ENCODE data around the gene INAFM2.

DNA sequence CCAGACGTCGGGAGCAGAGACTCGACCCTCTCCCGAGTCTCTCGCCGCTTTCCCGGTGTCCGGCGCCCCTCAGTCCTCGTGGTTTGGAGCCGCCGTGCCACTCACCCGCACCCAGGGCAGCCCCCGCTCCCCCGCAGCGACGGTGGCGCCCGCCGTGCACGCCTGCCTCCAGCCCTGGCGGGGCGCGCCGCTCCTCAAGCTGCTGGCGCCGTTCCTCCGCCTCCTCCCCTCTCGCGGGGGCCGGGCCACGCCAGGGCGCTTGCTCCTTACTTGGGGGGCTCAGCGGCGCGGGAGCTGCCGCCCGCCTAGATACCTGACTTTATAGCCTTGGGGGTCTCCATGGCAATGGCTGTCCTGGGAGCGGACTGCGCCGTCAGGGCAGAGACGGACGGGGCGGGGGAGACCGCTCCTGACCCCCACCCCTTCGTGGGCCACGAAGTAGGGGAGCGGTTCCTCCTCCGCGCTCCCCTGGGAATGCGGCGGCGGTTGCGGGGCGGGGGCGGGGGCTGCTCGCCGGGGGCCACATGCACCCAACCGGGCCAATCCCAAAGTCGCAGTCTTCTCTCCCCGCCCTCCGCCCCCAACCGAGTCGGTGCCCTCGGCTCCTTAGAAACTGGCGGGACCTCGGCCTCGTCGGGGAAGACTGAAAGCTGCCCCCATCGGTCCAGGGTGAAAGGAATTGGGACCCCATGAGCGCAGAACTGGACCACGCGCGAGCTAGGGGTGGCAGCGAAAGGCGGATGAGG, 40.5 kb upstream of the INAFM2 start, which contains the start of gene ANKRD63:
- TF ChIP-seq, protein P1, sequence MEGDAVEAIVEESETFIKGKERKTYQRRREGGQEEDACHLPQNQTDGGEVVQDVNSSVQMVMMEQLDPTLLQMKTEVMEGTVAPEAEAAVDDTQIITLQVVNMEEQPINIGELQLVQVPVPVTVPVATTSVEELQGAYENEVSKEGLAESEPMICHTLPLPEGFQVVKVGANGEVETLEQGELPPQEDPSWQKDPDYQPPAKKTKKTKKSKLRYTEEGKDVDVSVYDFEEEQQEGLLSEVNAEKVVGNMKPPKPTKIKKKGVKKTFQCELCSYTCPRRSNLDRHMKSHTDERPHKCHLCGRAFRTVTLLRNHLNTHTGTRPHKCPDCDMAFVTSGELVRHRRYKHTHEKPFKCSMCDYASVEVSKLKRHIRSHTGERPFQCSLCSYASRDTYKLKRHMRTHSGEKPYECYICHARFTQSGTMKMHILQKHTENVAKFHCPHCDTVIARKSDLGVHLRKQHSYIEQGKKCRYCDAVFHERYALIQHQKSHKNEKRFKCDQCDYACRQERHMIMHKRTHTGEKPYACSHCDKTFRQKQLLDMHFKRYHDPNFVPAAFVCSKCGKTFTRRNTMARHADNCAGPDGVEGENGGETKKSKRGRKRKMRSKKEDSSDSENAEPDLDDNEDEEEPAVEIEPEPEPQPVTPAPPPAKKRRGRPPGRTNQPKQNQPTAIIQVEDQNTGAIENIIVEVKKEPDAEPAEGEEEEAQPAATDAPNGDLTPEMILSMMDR (IDR thresholded peaks at IDR 0.05; ENCODE audit: low read length), result no peak
- TF ChIP-seq EZH2 (IDR thresholded peaks at IDR 0.05; ENCODE audit: borderline replicate concordance, low read length), result no peak

Data from OCI-LY1 (cell line).